ENCODE measurements around the gene SPATA21.

The SPATA21 gene

DNA sequence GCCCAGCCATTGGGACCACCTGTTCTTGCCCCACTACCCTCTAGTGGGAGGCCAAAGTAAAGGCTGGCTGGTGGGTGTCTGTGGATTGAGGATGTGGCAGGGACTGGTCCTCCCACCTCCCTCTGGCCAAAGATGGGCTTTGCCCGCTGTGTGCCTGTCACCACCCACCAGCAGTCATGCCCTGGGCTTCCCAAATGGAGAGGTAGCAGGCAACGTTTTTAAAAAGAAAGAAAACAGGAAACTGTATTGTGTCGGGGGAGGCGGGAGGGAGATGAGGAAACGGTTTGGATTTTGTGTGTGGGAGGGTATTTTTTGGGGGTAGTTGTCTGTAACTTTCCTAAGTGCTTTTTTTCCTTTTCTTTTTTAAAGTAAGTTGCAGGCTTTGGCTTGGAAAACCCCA lies 40.1 kb downstream of the SPATA21 start:
- Histone ChIP-seq H3K9me2 (replicated peaks; ENCODE audit: insufficient read depth, low read length) (no peaks in the 10 kb centered on the region), H3K36me3 (ENCODE audit: low read length) (peaks cover 8% of the 10 kb centered on the region; the same call in 1 of the 2 replicates), H3K79me2 (ENCODE audit: insufficient read depth, low read length) (peaks cover 15% of the 10 kb centered on the region), H3K27ac (ENCODE audit: low read depth, low read length) (no peak overlapping the region), H3K9me3 (ENCODE audit: insufficient read depth, low read length) (no peaks in the 10 kb centered on the region), H2AFZ (ENCODE audit: low read depth, low read length, severe bottlenecking) (no peak overlapping the region), H3K27me3 (ENCODE audit: low read length) (no peaks in the 10 kb centered on the region), H3K4me2 (ENCODE audit: low read depth, low read length, poor library complexity, severe bottlenecking) (no peak overlapping the region), H4K20me1 (ENCODE audit: low read depth, low read length) (peaks cover 13% of the 10 kb centered on the region; the same call in 1 of the 2 replicates), H3K4me3 (ENCODE audit: insufficient read depth, low read length, poor library complexity, severe bottlenecking) (no peak overlapping the region), H3F3A (ENCODE audit: insufficient read depth) (no peaks in the 10 kb centered on the region), H3K9ac (ENCODE audit: low read length) (no peak overlapping the region)
- TF ChIP-seq CTCF (IDR thresholded peaks at IDR 0.05; ENCODE audit: insufficient read depth, low read length, poor library complexity, severe bottlenecking) (no peak), EZH2phosphoT487 (conservative IDR thresholded peaks at IDR 0.05; ENCODE audit: low read length) (no peak)

GRCh38 chr1:16396591-16396990 lies 40.6 kb downstream of the SPATA21 start:
- Histone ChIP-seq H3K4me2 (ENCODE audit: low read depth, low read length, poor library complexity, severe bottlenecking) (no peak overlapping the region), H2AFZ (ENCODE audit: low read depth, low read length, severe bottlenecking) (no peak overlapping the region), H4K20me1 (ENCODE audit: low read depth, low read length) (peaks cover 18% of the 10 kb centered on the region; the same call in 1 of the 2 replicates), H3F3A (ENCODE audit: insufficient read depth) (no peaks in the 10 kb centered on the region), H3K27me3 (ENCODE audit: low read length) (no peaks in the 10 kb centered on the region), H3K79me2 (ENCODE audit: insufficient read depth, low read length) (peaks cover 21% of the 10 kb centered on the region), H3K9me3 (ENCODE audit: insufficient read depth, low read length) (no peaks in the 10 kb centered on the region), H3K27ac (ENCODE audit: low read depth, low read length) (no peak overlapping the region), H3K9me2 (replicated peaks; ENCODE audit: insufficient read depth, low read length) (no peaks in the 10 kb centered on the region), H3K36me3 (ENCODE audit: low read length) (peaks cover 8% of the 10 kb centered on the region; the same call in 1 of the 2 replicates), H3K9ac (ENCODE audit: low read length) (no peak overlapping the region), H3K4me3 (ENCODE audit: insufficient read depth, low read length, poor library complexity, severe bottlenecking) (no peak overlapping the region)
- TF ChIP-seq EZH2phosphoT487 (conservative IDR thresholded peaks at IDR 0.05; ENCODE audit: low read length) (no peak), CTCF (IDR thresholded peaks at IDR 0.05; ENCODE audit: insufficient read depth, low read length, poor library complexity, severe bottlenecking) (no peak)

GRCh38 chr1:16394977-16395376 lies 42.2 kb downstream of the SPATA21 start:
- TF ChIP-seq CTCF (IDR thresholded peaks at IDR 0.05; ENCODE audit: insufficient read depth, low read length, poor library complexity, severe bottlenecking) (no peak), EZH2phosphoT487 (conservative IDR thresholded peaks at IDR 0.05; ENCODE audit: low read length) (no peak)
- Histone ChIP-seq H3K27ac (ENCODE audit: low read depth, low read length) (no peak overlapping the region), H3K4me3 (ENCODE audit: insufficient read depth, low read length, poor library complexity, severe bottlenecking) (no peak overlapping the region), H3K36me3 (ENCODE audit: low read length) (peaks cover 8% of the 10 kb centered on the region; the same call in 1 of the 2 replicates), H3K9me2 (replicated peaks; ENCODE audit: insufficient read depth, low read length) (no peaks in the 10 kb centered on the region), H4K20me1 (ENCODE audit: low read depth, low read length) (peaks cover 27% of the 10 kb centered on the region; the same call in 1 of the 2 replicates), H2AFZ (ENCODE audit: low read depth, low read length, severe bottlenecking) (no peak overlapping the region), H3K9me3 (ENCODE audit: insufficient read depth, low read length) (no peaks in the 10 kb centered on the region), H3F3A (ENCODE audit: insufficient read depth) (no peaks in the 10 kb centered on the region), H3K79me2 (ENCODE audit: insufficient read depth, low read length) (peaks cover 37% of the 10 kb centered on the region), H3K4me2 (ENCODE audit: low read depth, low read length, poor library complexity, severe bottlenecking) (no peak overlapping the region), H3K27me3 (ENCODE audit: low read length) (no peaks in the 10 kb centered on the region), H3K9ac (ENCODE audit: low read length) (no peak overlapping the region)
